Caco-2 (cell line): ENCODE measurements around the gene UBE2E2. TPM values are rescaled to one million over a fixed set of nuclear protein-coding genes. Genes with fewer than 3 reads are reported as not detected.

Experiments
- BruUV-seq: library from RNA; stranded (reverse); fragments of 400-500 nt; replicated peaks from 2 replicates; lab custom pipeline; 2021; lab: Mats Ljungman, UMichigan
- CTCF ChIA-PET: fragments of 300-600 bp; sonication (Branson Sonifier 250); formaldehyde crosslinking; loops from one replicate; lab custom pipeline; 2022; ENCODE audit warnings: antibody characterized with exemption; lab: Charles Lee
- POLR2A ChIA-PET: fragments of 300-600 bp; sonication (Branson Sonifier 250); formaldehyde crosslinking; loops from one replicate; lab custom pipeline; 2022; ENCODE audit warnings: antibody characterized with exemption; lab: Charles Lee
- DNase-seq, 2 experiments: peaks; one replicate each; pipeline versions ENCODE4 v3.0.0 to v3.0.0-alpha.2; 2020 to 2022
- H3K27me3 ChIP-seq: replicated peaks from 2 replicates; pipeline ENCODE4 v1.6.0; 2011; ENCODE audit warnings: low read length; ENCODE audit not compliant: control insufficient read depth, insufficient read depth
- H3K36me3 ChIP-seq: 2 replicates; pipeline ENCODE4 v1.5.1; 2011; ENCODE audit warnings: low read length; ENCODE audit not compliant: control insufficient read depth, insufficient read depth
- H3K4me1 ChIP-seq: fragments of 250-450 bp; sonication (Bioruptor Pico); 2 replicates; pipeline ENCODE4 v1.5.1; 2020; ENCODE audit warnings: mild to moderate bottlenecking
- H3K4me3 ChIP-seq: 2 replicates; pipeline ENCODE4 v1.5.1; 2011; ENCODE audit warnings: low read depth, mild to moderate bottlenecking, control low read depth, low read length
- H3K9me3 ChIP-seq: fragments of 250-450 bp; sonication (Bioruptor Pico); 2 replicates; pipeline ENCODE4 v1.5.1; 2020; ENCODE audit warnings: mild to moderate bottlenecking, moderate library complexity
- H3K27ac Mint-ChIP-seq: one replicate; pipeline ENCODE4 v1.8.0; 2022; ENCODE audit warnings: mixed read lengths; ENCODE audit not compliant: unreplicated experiment
- H3K27me3 Mint-ChIP-seq: one replicate; pipeline ENCODE4 v1.8.0; 2022; ENCODE audit warnings: mixed read lengths; ENCODE audit not compliant: insufficient read depth, unreplicated experiment
- H3K36me3 Mint-ChIP-seq: one replicate; pipeline ENCODE4 v1.8.0; 2022; ENCODE audit warnings: mild to moderate bottlenecking, mixed read lengths; ENCODE audit not compliant: insufficient read depth, unreplicated experiment
- H3K4me1 Mint-ChIP-seq: one replicate; pipeline ENCODE4 v1.8.0; 2022; ENCODE audit warnings: low read depth, mixed read lengths; ENCODE audit not compliant: unreplicated experiment
- H3K4me3 Mint-ChIP-seq: one replicate; pipeline ENCODE4 v1.8.0; 2022; ENCODE audit warnings: mild to moderate bottlenecking, moderate library complexity, mixed read lengths; ENCODE audit not compliant: unreplicated experiment
- H3K9me3 Mint-ChIP-seq: one replicate; pipeline ENCODE4 v1.8.0; 2022; ENCODE audit warnings: mixed read lengths; ENCODE audit not compliant: unreplicated experiment
- intact Hi-C: fragments of 100-400 bp; cut with micrococcal nuclease; formaldehyde crosslinking; loops from one replicate; pipeline ENCODE4 v1.10.0; 2022; ENCODE audit not compliant: unreplicated experiment
- total RNA-seq: library from RNA; stranded (reverse); gene quantifications from 2 replicates; pipeline ENCODE4 v1.2.3, GENCODE V29; 2022
- TF ChIP-seq, protein P1 (sequence below), 2 experiments: fragments of 200-600 bp in 1 of 2; IDR thresholded peaks; 1 replicate in 1 of 2; 2 replicates in 1 of 2; pipeline versions ENCODE4 v1.5.1 to v1.8.0; 2011 to 2022; ENCODE audit warnings: antibody characterized with exemption in 1 of 2, control low read depth in 1 of 2, inconsistent platforms in 1 of 2, low read depth in 1 of 2, low read length in 1 of 2, mild to moderate bottlenecking in 1 of 2, moderate library complexity in 1 of 2; ENCODE audit not compliant: insufficient read depth in 1 of 2, severe bottlenecking in 1 of 2, unreplicated experiment in 1 of 2

Gene UBE2E2
- total RNA-seq, 1 experiment from 2014 or later, result 83.8 TPM

DNA sequence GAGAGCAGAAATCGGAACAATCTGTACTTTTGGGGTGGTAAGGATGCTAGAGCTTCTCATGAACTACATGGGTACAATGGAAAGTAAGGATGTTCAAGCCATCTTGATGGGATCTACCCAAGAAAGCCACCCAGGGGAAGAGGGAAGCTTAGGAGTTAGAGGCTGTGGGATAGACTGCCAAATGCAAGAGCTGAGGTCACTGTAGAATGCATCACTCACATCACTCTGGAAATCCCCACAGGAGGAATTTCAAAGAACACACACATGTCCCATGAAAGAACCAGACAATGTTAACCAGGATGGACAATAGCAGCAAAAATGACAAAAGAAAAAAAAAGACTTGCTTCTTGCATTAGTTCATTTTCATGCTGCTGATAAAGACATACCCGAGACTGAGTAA is 32.8 kb upstream of the UBE2E2 start:
- Mint-ChIP-seq H3K27me3 (no peaks in the 10 kb centered on the region), H3K4me1 (no peaks in the 10 kb centered on the region), H3K9me3 (peaks cover 15% of the 10 kb centered on the region), H3K4me3 (no peak overlapping the region), H3K27ac (no peak overlapping the region), H3K36me3 (no peaks in the 10 kb centered on the region)
- TF ChIP-seq, protein P1, sequence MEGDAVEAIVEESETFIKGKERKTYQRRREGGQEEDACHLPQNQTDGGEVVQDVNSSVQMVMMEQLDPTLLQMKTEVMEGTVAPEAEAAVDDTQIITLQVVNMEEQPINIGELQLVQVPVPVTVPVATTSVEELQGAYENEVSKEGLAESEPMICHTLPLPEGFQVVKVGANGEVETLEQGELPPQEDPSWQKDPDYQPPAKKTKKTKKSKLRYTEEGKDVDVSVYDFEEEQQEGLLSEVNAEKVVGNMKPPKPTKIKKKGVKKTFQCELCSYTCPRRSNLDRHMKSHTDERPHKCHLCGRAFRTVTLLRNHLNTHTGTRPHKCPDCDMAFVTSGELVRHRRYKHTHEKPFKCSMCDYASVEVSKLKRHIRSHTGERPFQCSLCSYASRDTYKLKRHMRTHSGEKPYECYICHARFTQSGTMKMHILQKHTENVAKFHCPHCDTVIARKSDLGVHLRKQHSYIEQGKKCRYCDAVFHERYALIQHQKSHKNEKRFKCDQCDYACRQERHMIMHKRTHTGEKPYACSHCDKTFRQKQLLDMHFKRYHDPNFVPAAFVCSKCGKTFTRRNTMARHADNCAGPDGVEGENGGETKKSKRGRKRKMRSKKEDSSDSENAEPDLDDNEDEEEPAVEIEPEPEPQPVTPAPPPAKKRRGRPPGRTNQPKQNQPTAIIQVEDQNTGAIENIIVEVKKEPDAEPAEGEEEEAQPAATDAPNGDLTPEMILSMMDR (IDR thresholded peaks at IDR 0.05; ENCODE audit: insufficient read depth in 1 of 2, low read depth in 1 of 2, low read length in 1 of 2, severe bottlenecking in 1 of 2, unreplicated experiment in 1 of 2), result no peak
- Histone ChIP-seq H3K4me3 (no peak overlapping the region), H3K9me3 (no peaks in the 10 kb centered on the region), H3K4me1 (no peaks in the 10 kb centered on the region), H3K36me3 (no peaks in the 10 kb centered on the region), H3K27me3 (no peaks in the 10 kb centered on the region)
- DNase-seq, result no peak
- no TSS peak for BruUV-seq
- POLR2A ChIA-PET, result no interaction called here
- CTCF ChIA-PET, result no interaction called here
- intact Hi-C loops, result no loop called here

DNA sequence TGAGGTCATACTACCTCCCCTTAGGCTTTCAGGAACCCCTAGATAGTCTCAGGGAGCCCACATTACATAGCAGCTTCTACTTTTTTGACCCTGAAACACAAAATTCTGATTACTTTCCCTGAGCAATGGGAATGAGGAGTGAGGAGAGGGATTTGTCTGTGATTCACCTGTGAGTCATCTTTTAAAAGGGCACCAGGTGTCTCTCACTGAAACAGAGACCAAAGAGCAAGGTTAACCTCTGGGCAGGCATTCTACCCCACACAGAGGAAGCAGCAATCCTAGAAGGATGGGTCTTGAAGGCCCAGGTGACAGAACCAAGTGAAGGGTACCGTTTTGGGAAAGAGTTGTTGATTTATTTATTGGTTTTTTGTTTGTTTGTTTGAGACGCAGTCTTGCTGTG is 31.1 kb upstream of the UBE2E2 start:
- no TSS peak for BruUV-seq
- Histone ChIP-seq H3K27me3 (no peaks in the 10 kb centered on the region), H3K36me3 (no peaks in the 10 kb centered on the region), H3K9me3 (no peaks in the 10 kb centered on the region), H3K4me1 (no peaks in the 10 kb centered on the region), H3K4me3 (no peak overlapping the region)
- intact Hi-C loops, result no loop called here
- DNase-seq, result no peak
- POLR2A ChIA-PET, result no interaction called here
- CTCF ChIA-PET, result no interaction called here
- Mint-ChIP-seq H3K4me3 (no peak overlapping the region), H3K27me3 (no peaks in the 10 kb centered on the region), H3K27ac (no peak overlapping the region), H3K4me1 (no peaks in the 10 kb centered on the region), H3K9me3 (peaks cover 15% of the 10 kb centered on the region), H3K36me3 (no peaks in the 10 kb centered on the region)
- TF ChIP-seq, protein P1 (IDR thresholded peaks at IDR 0.05; ENCODE audit: insufficient read depth in 1 of 2, low read depth in 1 of 2, low read length in 1 of 2, severe bottlenecking in 1 of 2, unreplicated experiment in 1 of 2), result no peak

DNA sequence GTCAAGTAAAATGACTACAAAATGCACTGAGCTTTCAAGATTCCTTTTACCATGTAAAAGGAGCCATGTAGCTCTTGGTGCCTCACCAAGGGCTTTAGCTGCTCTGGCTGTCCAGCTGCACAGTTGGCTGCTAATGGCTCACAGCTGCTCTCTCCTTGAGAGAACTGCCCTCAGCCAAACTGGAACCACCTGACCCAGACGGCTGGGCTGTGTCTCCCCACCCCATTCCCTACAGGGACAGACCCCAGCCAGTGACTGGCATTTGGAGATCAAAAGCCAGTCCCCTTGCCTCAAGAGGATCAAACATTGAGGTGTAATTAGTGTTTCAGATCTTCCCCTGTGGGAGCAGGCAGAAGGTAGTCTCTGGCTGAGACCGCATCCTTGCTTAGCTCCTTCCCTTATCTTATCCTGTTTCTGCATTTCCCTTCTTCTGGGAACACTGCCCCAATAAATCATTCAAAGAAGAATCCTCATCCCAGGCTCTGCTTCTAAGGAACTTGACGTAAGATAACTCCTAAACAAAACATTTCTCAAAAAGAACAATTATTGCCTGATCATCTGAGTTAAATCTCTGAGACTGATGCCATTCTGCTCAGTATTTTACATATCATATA is 28.6 kb upstream of the UBE2E2 start:
- peak in 1 of 2 experiments; percentile 38 for DNase-seq
- no TSS peak for BruUV-seq
- no peaks in the 10 kb centered on the region for H3K27me3 ChIP-seq
- Mint-ChIP-seq H3K9me3 (peaks cover 10% of the 10 kb centered on the region), H3K27ac (no peak overlapping the region), H3K36me3 (no peaks in the 10 kb centered on the region), H3K4me3 (no peak overlapping the region), H3K4me1 (no peaks in the 10 kb centered on the region), H3K27me3 (no peaks in the 10 kb centered on the region)
- TF ChIP-seq, protein P1 (IDR thresholded peaks at IDR 0.05; ENCODE audit: insufficient read depth in 1 of 2, low read depth in 1 of 2, low read length in 1 of 2, severe bottlenecking in 1 of 2, unreplicated experiment in 1 of 2), result no peak
- intact Hi-C loops, result no loop called here
- H3K4me1 ChIP-seq, result no peaks in the 10 kb centered on the region
- no peaks in the 10 kb centered on the region for H3K36me3 ChIP-seq
- H3K4me3 ChIP-seq, result no peak overlapping the region
- CTCF ChIA-PET, result no interaction called here
- POLR2A ChIA-PET, result no interaction called here
- H3K9me3 ChIP-seq, result no peaks in the 10 kb centered on the region
